H1 (cell line): ENCODE measurements around the gene CRYGA.

Experiments
- ATF2 ChIP-seq: IDR thresholded peaks from 2 replicates; pipeline ENCODE4 v1.6.1; 2012; ENCODE audit warnings: low read length, inconsistent platforms
- CTCF ChIP-seq, 3 experiments: IDR thresholded peaks; 1 replicate in 2 of 3; 2 replicates in 1 of 3; pipeline versions ENCODE4 v1.5.1 to v1.6.1; 2011; ENCODE audit warnings: low read length in 3 of 3, mild to moderate bottlenecking in 3 of 3, inconsistent platforms in 2 of 3, low read depth in 1 of 3, moderate library complexity in 1 of 3; ENCODE audit not compliant: insufficient read depth in 1 of 3; ENCODE audit errors: control extremely low read depth in 1 of 3
- EP300 ChIP-seq, 2 experiments: IDR thresholded peaks; 1 replicate in 1 of 2; 2 replicates in 1 of 2; pipeline ENCODE4 v1.6.1; 2011 to 2012; ENCODE audit warnings: low read depth in 2 of 2, low read length in 2 of 2, mild to moderate bottlenecking in 2 of 2, borderline replicate concordance in 1 of 2, inconsistent platforms in 1 of 2, moderate library complexity in 1 of 2
- JUN ChIP-seq: IDR thresholded peaks from 2 replicates; pipeline ENCODE4 v1.6.1; 2011; ENCODE audit warnings: low read depth, mild to moderate bottlenecking, improper control_type of control experiment, low read length
- POLR2A ChIP-seq, 2 experiments: IDR thresholded peaks; 1 replicate in 1 of 2; 2 replicates in 1 of 2; pipeline ENCODE4 v1.6.1; 2011; ENCODE audit warnings: low read depth in 2 of 2, low read length in 2 of 2, mild to moderate bottlenecking in 2 of 2; ENCODE audit errors: control extremely low read depth in 1 of 2
- POLR2AphosphoS5 ChIP-seq: IDR thresholded peaks from 2 replicates; pipeline ENCODE4 v1.6.1; 2011; ENCODE audit warnings: low read depth, low read length
- POU5F1 ChIP-seq: IDR thresholded peaks from 2 replicates; pipeline ENCODE4 v1.6.1; 2011; ENCODE audit warnings: low read depth, mild to moderate bottlenecking, low read length, moderate library complexity
- RAD21 ChIP-seq, 2 experiments: IDR thresholded peaks in 1 of 2; conservative IDR thresholded peaks in 1 of 2; 2 replicates each; pipeline ENCODE4 v1.6.1; 2011; ENCODE audit warnings: low read depth in 2 of 2, low read length in 2 of 2, improper control_type of control experiment in 1 of 2, inconsistent platforms in 1 of 2, mild to moderate bottlenecking in 1 of 2, moderate library complexity in 1 of 2
- RFX5 ChIP-seq: IDR thresholded peaks from 2 replicates; pipeline ENCODE4 v1.6.1; 2011; ENCODE audit warnings: low read depth, low read length, improper control_type of control experiment, borderline replicate concordance
- SIX5 ChIP-seq: IDR thresholded peaks from 2 replicates; pipeline ENCODE4 v1.6.1; 2011; ENCODE audit warnings: mild to moderate bottlenecking, low read depth, low read length
- ZNF274 ChIP-seq: IDR thresholded peaks from 2 replicates; pipeline ENCODE4 v1.7.0; 2012; ENCODE audit warnings: low read length, borderline replicate concordance; ENCODE audit errors: extremely low read depth

GRCh38 chr2:208189069-208189809 is 25.9 kb upstream of the CRYGA start:
- TF ChIP-seq ATF2 (no peak), CTCF (IDR thresholded peaks at IDR 0.05; ENCODE audit: control extremely low read depth in 1 of 3, insufficient read depth in 1 of 3, low read depth in 1 of 3, low read length in 3 of 3) (no peak), POLR2A (IDR thresholded peaks at IDR 0.05; ENCODE audit: control extremely low read depth in 1 of 2, low read depth in 2 of 2, low read length in 2 of 2) (no peak), POU5F1 (no peak), RAD21 (IDR thresholded peaks at IDR 0.05 in 1 of 2, conservative IDR thresholded peaks at IDR 0.05 in 1 of 2; ENCODE audit: low read depth in 2 of 2, low read length in 2 of 2) (no peak), ZNF274 (no peak), SIX5 (no peak), EP300 (IDR thresholded peaks at IDR 0.05; ENCODE audit: borderline replicate concordance in 1 of 2, low read depth in 2 of 2, low read length in 2 of 2) (no peak), JUN (no peak), POLR2AphosphoS5 (no peak), RFX5 (no peak)
